Stimulated activated CD4-positive, alpha-beta T cell treated with anti-CD3 and anti-CD28 coated beads, Interleukin-2, amount 100 ng/mL, for 24 hours (primary cell): Measurements from ENCODE around the gene HERC2.
"Not testable (repeated sequence)": the region's sequence is repeated elsewhere in the genome, so short reads cannot be mapped to it uniquely, and the experiment has no call there.

Experiments
- DNase-seq, 2 donors: peaks; one replicate each; pipeline ENCODE4 v3.0.0-alpha.2; 2020

The HERC2 gene

GRCh38 chr15:28178727-28179126, 143.3 kb downstream of the HERC2 start:
- DNase-seq = no peak

- no peak for DNase-seq
These were observed 143.7 kb downstream of the HERC2 start for GRCh38 chr15:28178290-28178689.

DNA sequence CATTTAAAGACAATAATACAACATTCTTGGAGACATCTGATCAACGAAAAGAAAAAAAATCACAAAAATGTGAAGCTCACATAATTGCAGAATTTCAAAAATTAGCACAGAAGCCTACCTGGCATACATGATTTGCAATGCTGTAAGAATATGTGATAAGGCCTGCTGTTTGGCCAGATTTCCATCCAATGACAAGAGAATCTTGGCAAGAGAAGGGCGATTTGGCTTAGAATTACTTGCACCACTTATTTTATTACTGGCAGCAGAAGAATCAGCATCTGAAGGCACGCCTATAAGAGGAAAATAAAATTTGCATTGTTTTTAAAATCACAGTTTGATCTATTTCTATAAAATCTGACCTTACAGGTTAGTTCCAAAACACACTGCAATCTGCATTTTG, 152.6 kb downstream of the HERC2 start:
- DNase-seq = no peak

GRCh38 chr15:28168405-28169121, 153.4 kb downstream of the HERC2 start:
- DNase-seq = not testable (repeated sequence)

GRCh38 chr15:28167042-28167441, 154.9 kb downstream of the HERC2 start:
- no peak for DNase-seq

DNA sequence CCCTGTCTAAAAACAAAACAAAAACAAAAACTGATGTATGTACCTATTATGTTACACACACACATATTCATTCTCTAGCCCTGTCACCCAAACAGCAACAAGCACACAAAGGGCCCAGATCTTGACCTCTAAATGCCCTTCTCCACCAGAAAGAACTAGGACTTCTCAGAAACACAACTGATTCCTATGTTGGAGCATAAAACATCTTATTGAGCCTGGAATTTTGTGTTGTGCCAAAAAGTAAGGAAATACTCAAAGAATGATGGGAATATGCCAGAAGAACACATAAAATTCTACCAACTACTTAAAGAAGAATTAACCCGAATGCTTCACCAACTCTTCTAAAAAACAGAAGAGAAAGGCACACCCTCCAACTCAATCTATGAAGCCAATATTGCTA, 156.2 kb downstream of the HERC2 start:
- no peak for DNase-seq

DNA sequence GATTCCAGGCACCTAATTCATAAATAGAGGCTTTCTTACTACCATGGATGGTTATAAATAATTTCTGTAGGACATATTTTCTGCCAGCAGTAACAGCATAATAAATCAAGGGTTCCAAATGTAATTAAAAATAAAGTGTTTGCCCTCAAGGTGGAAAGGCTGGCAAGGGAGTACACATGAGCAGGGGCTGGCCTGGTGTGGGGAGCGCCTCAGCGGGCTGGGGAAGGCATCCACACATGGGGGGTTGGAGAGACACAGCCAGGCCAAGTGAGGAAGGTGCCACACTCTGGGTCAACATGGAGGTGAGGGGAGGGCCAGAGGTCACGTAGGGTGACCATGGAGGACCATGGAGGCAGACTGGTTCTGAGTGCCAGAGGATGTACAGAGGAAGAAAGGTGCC, 157.1 kb downstream of the HERC2 start:
- DNase-seq = no peak

GRCh38 chr15:28154283-28154682, 167.7 kb downstream of the HERC2 start:
- DNase-seq = no peak

- no peak for DNase-seq
These were observed 168.4 kb downstream of the HERC2 start for GRCh38 chr15:28153492-28154119.

GRCh38 chr15:28152538-28152923, 169.4 kb downstream of the HERC2 start:
- DNase-seq = not testable (repeated sequence)

GRCh38 chr15:28151864-28152537, 170.0 kb downstream of the HERC2 start:
- DNase-seq = not testable (repeated sequence)

- DNase-seq = no peak
These were observed 174.2 kb downstream of the HERC2 start for GRCh38 chr15:28147801-28148200.

- DNase-seq = not testable (repeated sequence)
These were observed 176.6 kb downstream of the HERC2 start for GRCh38 chr15:28145419-28145818.

GRCh38 chr15:28140062-28140461, 181.9 kb downstream of the HERC2 start:
- no peak for DNase-seq

GRCh38 chr15:28137408-28138039, 184.5 kb downstream of the HERC2 start:
- not testable (repeated sequence) for DNase-seq

DNA sequence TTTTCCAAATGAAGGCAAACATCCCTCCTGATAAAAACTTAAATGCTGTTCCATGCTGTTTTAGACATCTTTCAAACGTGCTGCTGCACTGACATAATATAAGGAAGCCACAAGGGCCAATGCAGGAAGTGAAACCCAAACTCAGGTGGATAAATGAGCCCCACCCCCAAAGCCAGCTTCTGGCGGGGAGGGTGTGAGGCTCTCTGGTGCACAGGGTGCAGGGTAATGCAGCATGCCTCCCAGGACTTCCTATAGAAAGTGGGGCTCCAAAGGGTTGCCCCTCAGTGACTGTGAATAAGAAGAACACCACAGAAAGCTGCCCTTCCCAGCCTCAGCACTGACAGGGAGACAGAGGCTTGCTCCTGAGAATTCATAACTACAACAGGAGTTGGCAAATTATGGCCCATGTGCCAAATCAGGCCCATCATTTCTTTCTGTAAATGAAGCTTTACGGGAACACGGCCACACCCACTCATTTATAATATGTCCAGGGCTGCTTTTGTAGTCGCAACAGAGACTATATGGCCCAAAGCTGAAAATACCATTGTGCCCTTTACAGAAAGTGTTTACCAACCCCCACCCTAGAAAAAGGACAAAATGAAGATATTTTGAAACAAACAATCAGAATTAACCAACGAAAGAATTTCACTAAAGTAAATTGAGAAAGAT, 185.6 kb downstream of the HERC2 start:
- not testable (repeated sequence) for DNase-seq

DNA sequence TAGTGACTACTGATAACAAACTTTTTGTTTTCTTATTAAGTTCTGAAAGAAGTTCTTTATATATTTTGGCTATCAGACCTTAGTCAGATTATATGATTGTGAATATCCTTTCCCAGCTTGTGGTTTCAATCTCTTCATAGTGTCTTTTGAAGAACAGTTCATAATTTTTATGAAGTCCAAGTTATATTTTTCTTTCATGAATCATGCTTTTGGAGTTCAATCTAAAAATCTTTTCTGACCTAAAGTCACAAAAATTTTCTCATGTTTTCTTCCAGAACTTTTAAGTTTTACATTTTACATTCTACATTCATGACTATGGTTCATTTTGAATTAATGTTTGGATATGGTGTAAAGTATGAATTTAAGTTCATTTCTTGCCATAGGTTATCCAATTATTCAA, 188.7 kb downstream of the HERC2 start:
- no peak for DNase-seq

DNA sequence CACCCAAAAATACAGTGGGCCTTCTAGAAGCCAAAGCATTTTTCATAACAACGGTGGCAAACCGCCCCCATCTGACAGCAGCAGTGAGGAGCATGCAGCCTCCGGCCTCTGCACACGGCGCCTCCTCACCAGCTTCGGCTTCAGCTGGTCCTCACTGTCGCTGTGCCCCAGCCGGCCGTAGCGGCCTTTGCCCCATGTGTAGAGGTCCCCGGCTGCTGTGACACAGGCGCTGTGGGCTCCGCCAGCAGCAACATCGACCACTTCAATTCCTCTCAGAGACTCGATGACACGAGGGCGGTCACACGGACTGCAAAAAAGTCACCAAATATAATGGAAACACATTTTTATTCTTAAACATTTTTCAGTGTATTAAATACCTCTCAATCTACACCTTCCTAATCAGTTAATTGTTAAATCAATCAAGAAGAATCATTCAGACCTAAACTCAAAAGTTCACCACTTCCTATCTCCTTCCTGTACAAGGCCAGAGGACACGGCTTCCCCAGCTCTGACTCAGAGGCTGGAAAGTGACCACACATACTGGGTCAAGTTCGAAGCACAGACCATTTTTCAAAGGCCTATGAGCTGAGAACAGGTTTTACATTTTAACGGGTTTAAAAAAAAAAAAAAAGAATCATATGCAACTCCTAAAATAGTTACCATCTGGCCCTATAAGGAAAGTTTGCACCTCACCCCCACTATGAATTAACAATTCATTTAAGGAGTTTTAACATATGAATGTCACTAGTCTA, 189.3 kb downstream of the HERC2 start:
- DNase-seq = no peak

DNA sequence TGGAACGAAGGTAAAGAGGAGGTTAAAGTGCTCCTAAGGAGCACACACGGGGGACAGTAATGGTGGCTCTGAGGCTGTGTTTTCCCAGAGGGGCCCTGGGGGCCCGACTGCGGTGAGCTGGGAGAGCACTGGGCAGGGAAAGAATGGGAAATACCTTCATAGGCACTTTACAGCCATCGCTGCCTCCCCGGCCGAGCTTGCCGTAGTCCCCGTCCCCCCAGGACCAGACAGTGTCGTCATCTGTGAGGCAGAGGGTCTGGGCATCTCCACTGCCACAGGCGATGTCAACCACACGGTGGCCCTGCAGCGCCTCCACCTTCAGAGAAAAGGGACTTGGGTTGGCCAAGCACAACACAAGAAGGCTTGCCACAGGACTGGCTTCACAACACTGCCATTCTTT, 190.0 kb downstream of the HERC2 start:
- DNase-seq = no peak

DNA sequence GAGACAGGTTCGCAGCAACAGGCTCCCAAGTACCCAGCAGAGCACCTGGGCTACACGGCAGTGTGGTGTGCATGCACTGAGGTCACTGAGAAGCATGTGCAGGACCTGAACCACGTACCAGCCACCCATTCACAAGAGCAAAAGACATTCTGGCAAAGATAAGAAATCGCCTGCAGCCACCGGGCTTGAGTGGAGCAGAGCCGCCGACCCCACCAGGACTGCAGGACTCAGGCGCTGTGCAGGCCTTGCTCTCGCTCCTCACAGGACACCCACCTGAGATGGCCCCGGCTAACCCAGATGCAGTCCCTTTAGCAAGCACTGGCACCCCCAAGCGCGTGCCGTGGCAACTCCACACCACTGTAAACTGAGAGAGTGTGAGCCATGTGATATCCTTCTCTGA, 190.6 kb downstream of the HERC2 start:
- DNase-seq = no peak

- no peak for DNase-seq
These were observed 191.3 kb downstream of the HERC2 start for GRCh38 chr15:28130651-28131050.

DNA sequence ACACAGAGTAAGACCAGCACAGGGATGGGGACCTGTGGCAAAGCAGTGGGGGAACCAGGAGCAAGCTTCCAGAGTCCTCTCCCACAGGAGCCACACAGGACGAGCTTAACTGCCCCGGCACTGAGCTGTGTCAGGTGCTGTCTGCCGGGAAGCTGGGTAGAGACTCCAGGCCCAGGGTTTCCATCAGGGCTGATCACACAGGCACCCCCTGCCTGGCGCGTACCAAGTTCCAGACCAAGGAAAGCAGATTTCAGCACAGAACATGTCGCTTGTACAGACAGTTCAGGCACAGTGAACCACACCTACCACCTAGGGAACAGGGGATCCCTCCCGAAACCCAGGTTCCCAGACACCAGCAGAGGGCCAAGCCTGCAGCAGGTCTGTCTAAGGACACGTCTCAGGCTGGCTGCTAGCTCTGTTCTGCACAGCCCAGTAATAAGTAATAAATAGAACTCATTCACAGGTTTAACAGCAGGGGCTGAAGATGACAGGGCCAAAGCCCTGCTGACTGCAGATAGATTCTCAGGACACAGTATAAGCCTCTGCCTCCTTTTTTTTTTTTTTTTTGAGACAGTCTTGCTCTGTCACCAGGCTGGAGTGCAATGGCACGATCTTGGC, 192.6 kb downstream of the HERC2 start:
- no peak for DNase-seq
